ENCODE results near the gene LHPP. TPM values are rescaled to one million over a fixed set of nuclear protein-coding genes. Genes with fewer than 3 reads are reported as not detected.

The LHPP gene
- total RNA-seq, 1 donor from 2014 or later = 6.0 TPM

GRCh38 chr10:124598196-124598595 lies 136.6 kb downstream of the LHPP start:
- Mint-ChIP-seq H3K27ac (ENCODE audit: unreplicated experiment) (no peak overlapping the region), H3K27me3 (ENCODE audit: unreplicated experiment) (peaks cover 4% of the 10 kb centered on the region), H3K9me3 (ENCODE audit: unreplicated experiment) (peaks cover 9% of the 10 kb centered on the region), H3K4me1 (ENCODE audit: low read depth, unreplicated experiment) (no peaks in the 10 kb centered on the region), H3K36me3 (ENCODE audit: unreplicated experiment) (peaks cover 4% of the 10 kb centered on the region), H3K4me3 (ENCODE audit: unreplicated experiment) (no peak overlapping the region)
- DNase-seq = peak; percentile 11
- TF ChIP-seq, protein P1, sequence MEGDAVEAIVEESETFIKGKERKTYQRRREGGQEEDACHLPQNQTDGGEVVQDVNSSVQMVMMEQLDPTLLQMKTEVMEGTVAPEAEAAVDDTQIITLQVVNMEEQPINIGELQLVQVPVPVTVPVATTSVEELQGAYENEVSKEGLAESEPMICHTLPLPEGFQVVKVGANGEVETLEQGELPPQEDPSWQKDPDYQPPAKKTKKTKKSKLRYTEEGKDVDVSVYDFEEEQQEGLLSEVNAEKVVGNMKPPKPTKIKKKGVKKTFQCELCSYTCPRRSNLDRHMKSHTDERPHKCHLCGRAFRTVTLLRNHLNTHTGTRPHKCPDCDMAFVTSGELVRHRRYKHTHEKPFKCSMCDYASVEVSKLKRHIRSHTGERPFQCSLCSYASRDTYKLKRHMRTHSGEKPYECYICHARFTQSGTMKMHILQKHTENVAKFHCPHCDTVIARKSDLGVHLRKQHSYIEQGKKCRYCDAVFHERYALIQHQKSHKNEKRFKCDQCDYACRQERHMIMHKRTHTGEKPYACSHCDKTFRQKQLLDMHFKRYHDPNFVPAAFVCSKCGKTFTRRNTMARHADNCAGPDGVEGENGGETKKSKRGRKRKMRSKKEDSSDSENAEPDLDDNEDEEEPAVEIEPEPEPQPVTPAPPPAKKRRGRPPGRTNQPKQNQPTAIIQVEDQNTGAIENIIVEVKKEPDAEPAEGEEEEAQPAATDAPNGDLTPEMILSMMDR (IDR thresholded peaks at IDR 0.05; ENCODE audit: partially characterized antibody, unreplicated experiment) = no peak

GRCh38 chr10:124598773-124599587 lies 137.4 kb downstream of the LHPP start:
- Mint-ChIP-seq H3K36me3 (ENCODE audit: unreplicated experiment) (peaks cover 4% of the 10 kb centered on the region), H3K4me3 (ENCODE audit: unreplicated experiment) (no peak overlapping the region), H3K9me3 (ENCODE audit: unreplicated experiment) (peaks cover 6% of the 10 kb centered on the region), H3K27ac (ENCODE audit: unreplicated experiment) (no peak overlapping the region), H3K27me3 (ENCODE audit: unreplicated experiment) (peaks cover 4% of the 10 kb centered on the region), H3K4me1 (ENCODE audit: low read depth, unreplicated experiment) (no peaks in the 10 kb centered on the region)
- TF ChIP-seq, protein P1 (IDR thresholded peaks at IDR 0.05; ENCODE audit: partially characterized antibody, unreplicated experiment) = no peak
- DNase-seq = peak; percentile 4

- Mint-ChIP-seq H3K9me3 (ENCODE audit: unreplicated experiment) (peaks cover 3% of the 10 kb centered on the region), H3K27me3 (ENCODE audit: unreplicated experiment) (peaks cover 4% of the 10 kb centered on the region), H3K36me3 (ENCODE audit: unreplicated experiment) (peaks cover 4% of the 10 kb centered on the region), H3K4me3 (ENCODE audit: unreplicated experiment) (no peak overlapping the region), H3K27ac (ENCODE audit: unreplicated experiment) (no peak overlapping the region), H3K4me1 (ENCODE audit: low read depth, unreplicated experiment) (no peaks in the 10 kb centered on the region)
- TF ChIP-seq, protein P1 (IDR thresholded peaks at IDR 0.05; ENCODE audit: partially characterized antibody, unreplicated experiment) = no peak
- peak; percentile 11 for DNase-seq
Measured at GRCh38 chr10:124599588-124600050, 138.0 kb downstream of the LHPP start.

- no peak overlapping the region for H3K27ac Mint-ChIP-seq (ENCODE audit: unreplicated experiment)
- no peaks in the 10 kb centered on the region for H3K4me1 Mint-ChIP-seq (ENCODE audit: low read depth, unreplicated experiment)
- peaks cover 4% of the 10 kb centered on the region for H3K27me3 Mint-ChIP-seq (ENCODE audit: unreplicated experiment)
- peak; percentile 9 for DNase-seq
- TF ChIP-seq, protein P1 (IDR thresholded peaks at IDR 0.05; ENCODE audit: partially characterized antibody, unreplicated experiment) = no peak
- H3K36me3 Mint-ChIP-seq (ENCODE audit: unreplicated experiment) = peaks cover 4% of the 10 kb centered on the region
- H3K9me3 Mint-ChIP-seq (ENCODE audit: unreplicated experiment) = peaks cover 3% of the 10 kb centered on the region
- H3K4me3 Mint-ChIP-seq (ENCODE audit: unreplicated experiment) = no peak overlapping the region
Measured at GRCh38 chr10:124600051-124600880, 138.6 kb downstream of the LHPP start.
